NCI-H526 treated with DMSO at 0.1 percent for 48 hours (cell line): ENCODE results near the gene PTPDC1.

Experiments used
- DNase-seq: peaks from one replicate; lab custom pipeline; 2025; lab: John Stamatoyannopoulos, UW

PTPDC1 gene

DNA sequence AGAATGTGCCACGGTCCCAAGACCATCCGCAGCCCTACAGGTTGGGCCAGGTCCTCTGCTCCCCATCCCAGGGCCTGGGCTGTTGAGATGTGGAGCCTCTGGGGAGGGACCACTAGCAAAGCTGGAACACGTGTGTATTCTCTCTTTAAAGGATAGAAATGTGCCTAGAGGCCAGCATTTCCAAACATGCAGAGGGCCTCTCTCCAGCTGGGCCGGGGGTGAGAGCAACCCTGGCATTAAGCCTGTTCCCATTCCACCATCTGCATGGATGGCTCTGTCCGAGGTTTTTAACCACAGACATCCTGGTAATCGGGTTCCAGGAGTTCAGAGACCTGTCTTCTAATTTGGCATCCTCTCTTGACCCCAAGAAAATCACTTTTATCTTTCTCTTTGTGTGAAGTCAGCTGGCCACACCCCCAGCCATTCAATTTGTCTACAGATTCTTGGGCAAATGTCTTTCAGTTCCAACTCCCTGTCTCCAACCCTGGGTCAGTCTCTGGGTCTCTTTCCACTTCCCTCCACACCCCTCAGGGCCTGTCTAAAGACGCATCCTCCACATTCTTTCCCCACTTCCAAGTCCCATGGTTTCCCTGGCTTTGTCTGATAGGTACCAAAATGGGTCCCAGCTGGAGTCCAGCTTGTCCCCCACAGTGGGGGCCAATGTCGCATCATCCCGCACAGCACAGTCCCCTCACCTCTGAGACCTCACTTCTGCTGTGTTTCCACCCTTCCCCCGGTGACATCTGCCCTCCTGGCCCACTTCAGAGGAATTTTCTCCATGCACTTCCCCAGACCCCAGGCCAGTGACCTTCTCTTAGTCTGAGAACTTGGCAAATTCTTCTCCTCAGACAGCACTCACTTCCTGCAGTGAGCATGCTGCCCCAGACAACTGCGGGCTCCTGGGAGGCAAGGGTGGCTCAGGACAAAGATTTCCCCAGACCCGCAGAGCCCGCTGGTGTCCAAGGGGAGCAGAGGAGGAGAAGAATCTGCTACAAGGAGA, 56.8 kb downstream of the PTPDC1 start:
- no peak for DNase-seq

DNA sequence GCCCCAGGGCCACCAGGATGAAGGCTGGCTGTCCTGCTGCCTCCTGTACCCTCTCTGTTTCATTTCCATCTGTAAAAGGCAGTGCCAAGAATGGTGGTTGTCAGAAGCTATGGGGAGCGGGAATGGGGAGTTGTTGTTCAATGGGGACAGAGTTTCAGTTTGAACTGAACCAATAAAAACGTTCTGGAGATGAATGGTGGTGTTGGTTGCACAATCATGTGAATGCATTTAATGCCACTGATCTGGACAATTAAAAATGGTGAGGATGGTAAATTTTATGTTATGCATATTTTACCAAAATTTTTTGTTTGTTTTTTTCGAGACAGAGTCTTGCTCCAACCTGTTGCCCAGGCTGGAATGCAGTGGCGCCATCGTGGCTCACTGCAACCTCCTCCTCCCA, 58.1 kb downstream of the PTPDC1 start:
- DNase-seq = no peak

DNA sequence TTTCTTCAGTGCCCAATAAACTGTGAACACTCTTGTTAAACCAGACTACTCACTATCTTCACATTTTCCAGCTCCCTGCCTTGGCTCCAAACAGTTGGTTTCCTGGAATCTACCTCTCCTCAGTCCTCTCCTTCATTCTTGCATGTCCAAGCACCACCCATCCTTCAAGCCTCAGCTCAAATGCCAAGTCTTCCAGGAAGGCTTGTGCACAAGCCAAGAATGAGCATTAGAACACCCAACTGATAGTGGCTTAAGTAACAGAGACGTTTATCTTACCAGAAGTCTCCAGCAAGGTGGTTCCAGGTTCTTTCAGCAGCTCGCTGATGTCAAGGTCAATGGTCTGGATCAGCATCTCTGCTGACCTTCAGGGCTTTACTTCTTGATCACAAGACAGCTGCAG, 60.1 kb downstream of the PTPDC1 start:
- no peak for DNase-seq

DNA sequence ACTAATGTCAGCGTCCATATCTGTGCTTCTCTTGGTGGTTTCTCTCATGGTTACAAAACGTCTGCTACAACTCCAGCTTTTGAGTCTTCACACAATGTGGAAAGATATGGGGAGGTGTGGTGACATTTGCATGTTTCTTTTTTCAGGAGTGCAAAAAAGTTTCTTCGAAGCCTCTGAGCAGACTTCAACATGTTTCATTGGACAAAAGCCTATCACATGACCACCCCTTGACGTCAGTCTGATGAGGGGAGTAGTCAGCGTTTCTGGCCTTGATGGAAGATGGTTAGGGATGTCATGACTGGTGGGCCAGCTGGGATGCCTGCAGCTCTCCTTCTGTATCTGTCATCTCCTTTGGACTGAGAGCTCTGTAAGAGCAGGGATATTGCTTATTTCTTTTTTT, 61.4 kb downstream of the PTPDC1 start:
- no peak for DNase-seq

DNA sequence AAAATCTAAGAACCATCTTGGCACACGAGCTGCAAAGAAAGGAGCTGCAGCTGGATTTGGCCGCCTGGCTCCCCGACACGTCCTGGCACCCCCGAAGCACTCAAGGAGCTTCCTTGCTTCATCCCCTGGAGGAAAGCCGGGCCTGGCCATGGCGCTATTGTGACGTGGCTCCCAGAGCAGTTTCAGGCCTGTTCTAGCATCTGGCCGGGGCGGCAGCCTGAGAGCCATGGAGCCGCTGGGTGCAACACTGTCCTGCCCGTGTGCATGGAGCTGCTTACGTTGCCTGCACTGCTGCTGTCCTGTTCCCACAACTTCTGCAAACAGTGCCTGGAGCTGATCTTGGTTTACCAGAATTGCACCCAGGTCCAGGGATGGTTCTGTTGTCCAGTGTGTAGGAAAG, 63.5 kb downstream of the PTPDC1 start:
- no peak for DNase-seq

DNA sequence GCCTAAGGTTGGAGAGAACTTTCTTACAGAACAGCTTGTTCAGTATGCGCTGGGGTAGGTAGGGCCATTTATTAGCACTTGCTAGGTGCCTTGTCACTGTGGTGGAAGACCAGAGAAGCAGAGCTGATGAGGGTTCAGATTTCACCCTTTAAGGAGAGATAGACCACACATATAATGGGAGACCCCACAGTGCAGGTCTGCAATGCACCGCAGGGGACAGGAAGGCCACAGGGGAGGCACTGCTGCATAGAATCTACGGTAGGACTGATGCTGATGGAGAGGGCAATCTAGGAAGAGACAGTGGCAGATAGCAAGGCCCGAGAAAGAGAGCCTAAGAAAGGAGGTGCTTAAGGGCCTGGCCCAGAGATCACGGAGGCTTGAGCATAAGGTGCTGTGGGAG, 64.2 kb downstream of the PTPDC1 start:
- DNase-seq = no peak

DNA sequence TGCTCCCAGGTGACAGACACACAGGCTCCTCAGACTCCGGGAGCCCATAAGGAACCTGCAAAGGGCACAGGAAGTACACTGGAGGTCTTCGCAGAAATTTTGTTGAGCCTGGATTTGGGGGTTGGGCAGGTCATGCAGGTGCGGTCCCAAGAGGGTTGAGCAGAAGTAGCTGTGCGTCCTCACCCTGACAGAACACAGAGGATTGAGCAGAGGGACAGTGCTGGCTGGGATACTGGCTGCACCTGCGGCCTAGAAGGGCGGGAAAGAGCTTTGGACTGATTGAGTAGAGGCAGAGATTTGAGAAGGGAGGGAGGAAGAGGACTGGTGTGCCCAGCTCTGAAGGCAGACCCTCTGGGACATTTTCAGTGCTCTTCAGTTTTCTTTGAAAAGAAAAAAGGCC, 65.4 kb downstream of the PTPDC1 start:
- DNase-seq = no peak

DNA sequence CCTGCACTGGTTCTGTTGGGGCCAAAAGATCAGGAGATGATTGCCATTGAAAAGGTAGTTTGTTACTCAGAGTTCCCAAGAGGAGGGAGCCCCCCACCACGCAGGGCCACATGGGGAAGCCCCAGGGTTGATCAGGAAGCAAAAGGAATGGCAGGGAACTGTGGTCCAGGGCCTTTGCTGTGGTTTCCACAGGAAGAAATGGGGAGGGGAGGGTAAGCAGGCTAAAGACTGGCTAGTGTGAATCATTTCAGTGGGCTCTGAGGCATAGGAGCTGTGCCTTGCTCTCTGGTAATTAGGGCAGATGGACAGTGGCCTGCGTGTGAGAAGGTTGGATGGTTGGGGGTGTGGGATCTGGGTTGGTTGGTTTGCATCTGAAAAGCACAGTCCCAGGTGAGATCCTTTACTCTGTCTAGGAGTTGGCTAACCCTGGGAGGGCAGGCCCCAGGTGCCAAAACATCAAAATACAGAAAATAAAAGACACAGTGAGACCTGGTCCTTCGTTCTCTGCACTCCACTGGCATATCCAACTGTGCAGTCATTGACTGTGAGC, 66.1 kb downstream of the PTPDC1 start:
- DNase-seq = no peak

DNA sequence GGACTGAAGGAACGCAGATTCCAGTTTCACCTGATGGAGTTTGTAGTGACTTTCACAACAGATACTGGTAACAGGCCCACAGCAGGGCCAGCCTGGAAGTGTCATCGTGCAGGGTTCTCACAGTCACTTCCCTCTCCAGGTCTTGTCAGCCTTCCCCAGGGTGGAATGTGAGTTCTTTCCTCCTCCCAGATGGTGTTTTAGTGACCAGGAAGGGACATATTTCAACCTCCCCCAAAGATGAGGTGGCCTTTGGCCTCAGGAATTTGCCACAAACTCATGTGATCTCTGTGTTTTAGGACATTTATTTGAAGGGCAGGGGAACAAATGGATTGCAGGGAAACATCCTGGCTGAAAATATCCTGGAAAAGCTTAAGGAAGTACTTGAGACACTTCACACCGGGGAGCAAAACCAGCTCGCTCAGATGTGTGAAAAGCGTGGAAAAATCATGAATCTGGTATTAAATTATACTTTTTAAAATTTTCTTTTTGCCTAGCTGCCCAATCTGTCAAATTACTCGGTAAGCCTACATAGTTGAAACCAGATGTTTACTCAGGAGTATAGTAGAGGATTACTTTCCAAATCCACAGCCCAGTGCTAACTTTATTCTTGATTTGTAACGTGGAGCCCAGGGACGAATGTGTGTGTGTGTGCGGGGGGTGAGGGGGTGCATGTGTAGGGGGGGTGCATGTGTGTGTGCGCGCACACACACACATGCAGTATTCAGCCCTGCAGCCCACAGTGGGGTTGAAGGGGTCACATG, 66.8 kb downstream of the PTPDC1 start:
- no peak for DNase-seq

DNA sequence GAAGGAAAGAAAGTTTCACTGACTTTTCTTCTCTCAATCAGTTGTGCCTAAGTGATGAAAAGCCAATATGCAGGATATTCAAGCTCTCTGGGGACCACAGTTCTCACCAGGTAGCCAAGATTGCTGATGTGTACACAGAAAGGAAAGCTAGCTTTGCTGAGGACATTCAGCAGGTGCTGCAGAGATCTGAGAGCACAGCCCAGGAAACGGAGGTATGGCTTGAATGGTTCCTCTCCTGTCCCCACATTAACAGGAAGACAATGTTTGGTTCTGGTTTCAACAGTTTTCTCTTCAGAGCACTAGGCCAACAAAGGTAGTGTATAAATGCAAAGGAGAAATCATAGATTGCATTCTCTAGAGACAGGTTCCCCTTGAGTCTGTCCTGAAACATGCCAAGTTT, 69.6 kb downstream of the PTPDC1 start:
- DNase-seq = no peak

DNA sequence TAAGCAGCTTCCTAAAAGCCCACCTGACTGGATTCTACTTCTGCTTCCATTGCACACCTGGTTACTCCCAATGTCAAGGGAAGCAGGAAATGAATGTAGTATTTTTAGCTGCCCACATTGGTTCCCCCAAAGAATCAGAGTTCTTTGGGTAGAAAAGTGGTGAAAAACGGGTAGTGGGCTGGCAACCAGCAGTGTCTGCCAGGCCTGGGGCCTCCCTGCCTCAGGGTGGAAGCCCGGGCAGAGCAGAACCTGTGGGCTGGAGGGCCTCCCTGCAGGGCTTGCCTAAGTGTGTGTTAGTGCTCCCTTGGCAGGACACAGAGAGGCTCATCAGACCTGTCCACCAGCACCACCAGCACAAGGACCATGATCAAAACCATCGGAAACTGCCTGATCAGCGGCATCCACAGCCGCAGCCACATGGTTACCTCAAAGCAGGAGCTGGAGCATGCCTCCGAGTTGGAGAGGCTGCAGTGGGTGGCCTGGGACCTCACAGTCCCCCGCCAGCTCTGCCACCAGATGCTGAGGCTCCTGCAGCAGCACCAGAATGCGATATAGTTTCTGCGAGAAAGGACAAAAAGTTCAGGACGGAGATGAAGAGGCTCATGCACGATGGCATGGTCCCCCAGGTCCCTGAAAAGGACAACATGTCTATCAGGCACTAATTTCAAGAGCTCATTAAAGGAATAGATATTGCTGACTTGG, 72.2 kb downstream of the PTPDC1 start:
- DNase-seq = no peak

DNA sequence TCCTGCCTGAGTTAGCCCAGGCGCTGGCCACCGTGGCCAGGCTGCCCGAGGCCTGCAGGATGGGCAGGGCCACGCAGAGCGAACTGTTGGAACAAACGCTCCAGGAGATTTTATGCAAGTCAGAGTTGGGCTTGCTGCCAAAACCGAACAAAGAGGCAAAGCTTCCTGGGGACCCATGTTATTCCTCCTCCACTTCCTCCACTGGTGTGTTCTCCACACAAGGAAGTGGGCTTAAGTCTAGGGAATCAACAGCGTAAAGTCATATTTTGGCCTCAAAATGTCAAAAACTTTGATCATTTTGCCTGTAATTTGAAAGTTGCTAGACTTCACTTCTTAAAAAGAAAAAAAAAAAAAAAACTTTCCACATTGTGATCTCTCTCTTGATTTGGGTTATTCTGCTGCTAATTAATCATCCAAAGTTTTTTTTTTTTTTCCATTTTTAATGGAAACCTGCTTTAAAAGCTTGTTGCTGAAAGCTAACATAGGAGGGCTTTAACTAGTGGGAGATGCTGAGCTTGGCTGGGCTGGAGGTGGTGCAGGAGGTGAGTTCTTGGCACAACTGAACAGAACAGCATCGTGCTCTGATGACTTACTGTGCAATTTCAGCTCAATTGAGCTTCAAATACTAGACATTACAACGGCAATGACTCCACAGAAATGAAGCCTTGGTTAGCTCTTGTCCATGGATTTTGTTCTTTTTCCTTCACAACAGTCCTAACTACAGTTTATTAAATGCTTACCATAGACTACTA, 73.0 kb downstream of the PTPDC1 start:
- no peak for DNase-seq
